Transverse colon (tissue), 4 donors: Measurements from ENCODE around the gene CCL2. TPM values are rescaled to one million over a fixed set of nuclear protein-coding genes. Genes with fewer than 3 reads are reported as not detected.
"Not testable (repeated sequence)": the region's sequence is repeated elsewhere in the genome, so short reads cannot be mapped to it uniquely, and the experiment has no call there.

Experiments used
- DNase-seq: peaks from one replicate; pipeline ENCODE4 v3.0.0-alpha.2; 2019
- H3K27ac ChIP-seq, 4 donors: fragments of 200-600 bp; sonication (generic); 2 replicates each; pipeline ENCODE4 v1.5.1; 2016 to 2018; ENCODE audit warnings: inconsistent platforms in 4 of 4
- H3K27me3 ChIP-seq: fragments of 200-600 bp; sonication (generic); 2 replicates; pipeline ENCODE4 v1.5.1; 2017; ENCODE audit warnings: inconsistent platforms
- H3K36me3 ChIP-seq, 4 donors: fragments of 200-600 bp; sonication (generic); 2 replicates each; pipeline ENCODE4 v1.5.1; 2017 to 2019; ENCODE audit warnings: inconsistent platforms in 4 of 4
- H3K4me1 ChIP-seq, 4 donors: fragments of 200-600 bp; sonication (generic); 2 replicates each; pipeline ENCODE4 v1.5.1; 2017 to 2020; ENCODE audit warnings: inconsistent platforms in 4 of 4
- H3K4me3 ChIP-seq, 4 donors: fragments of 200-600 bp; sonication (generic); 1 replicate in 1 of 4; 2 replicates in 3 of 4; pipeline versions ENCODE4 v1.5.1 to v1.6.1; 2017 to 2019; ENCODE audit warnings: inconsistent platforms in 4 of 4
- H3K9me3 ChIP-seq, 2 donors: fragments of 200-600 bp; sonication (generic); 2 replicates each; pipeline ENCODE4 v1.5.1; 2017 to 2019; ENCODE audit warnings: inconsistent platforms in 2 of 2
- CTCF ChIP-seq, 5 experiments: fragments of 200-600 bp in 3 of 5; fragments of 450-650 bp in 2 of 5; sonication (generic) in 3 of 5; IDR thresholded peaks; 1 replicate in 2 of 5; 2 replicates in 3 of 5; pipeline ENCODE4 v1.5.1; 2016 to 2017; ENCODE audit warnings: antibody characterized with exemption in 5 of 5, inconsistent platforms in 3 of 5, mild to moderate bottlenecking in 2 of 5, moderate library complexity in 1 of 5
- EP300 ChIP-seq: sonication (generic); formaldehyde crosslinking; IDR thresholded peaks from one replicate; pipeline ENCODE4 v1.6.1; 2017; ENCODE audit warnings: antibody characterized with exemption, low read depth
- POLR2A ChIP-seq: fragments of 450-650 bp; IDR thresholded peaks from one replicate; pipeline ENCODE4 v1.6.1; 2016; ENCODE audit warnings: antibody characterized with exemption, mild to moderate bottlenecking, moderate library complexity
- POLR2AphosphoS5 ChIP-seq, 3 donors: sonication (generic); formaldehyde crosslinking; IDR thresholded peaks; one replicate each; pipeline ENCODE4 v1.6.1; 2016; ENCODE audit warnings: antibody characterized with exemption in 3 of 3
- WGBS, 2 donors: methylation state at CpG; one replicate each; pipeline ENCODE4 v1.1.5; 2018; ENCODE audit warnings: low coverage in 1 of 2; 5-methylcytosine and 5-hydroxymethylcytosine counted together
- in situ Hi-C, 4 donors: fragments of 200-750 bp; cut with MboI; loops; one replicate each; pipeline versions ENCODE4 v1.15.0 to v1.15.1; 2017; ENCODE audit warnings: low sequenced_read_pairs in 3 of 4, low pct_ligation_motif_present in 1 of 4, low pct_unique_long_range_greater_than_20kb in 1 of 4
- intact Hi-C: fragments of 100-400 bp; cut with DNase I; formaldehyde crosslinking; loops from one replicate; pipeline ENCODE4 v1.15.1; 2023; ENCODE audit warnings: low total_unique reads
- total RNA-seq, 4 donors: library from RNA; depleted of rRNA; stranded (reverse); fragments of >200 nt; gene quantifications; one replicate each; pipeline ENCODE4 v1.1.0, GENCODE V29; 2016

The CCL2 gene
- total RNA-seq, 4 donors from 2014 or later = 9.1 to 147 (median 77.6) TPM

GRCh38 chr17:34226744-34227034 lies 28.4 kb upstream of the CCL2 start:
- intact Hi-C loops (no loop called here), in situ Hi-C loops (no loop called here)
- no peaks in the 10 kb centered on the region for H3K36me3 ChIP-seq
- no peak overlapping the region for H3K4me3 ChIP-seq
- no peaks in the 10 kb centered on the region for H3K4me1 ChIP-seq
- TF ChIP-seq POLR2A (no peak), EP300 (no peak), CTCF (IDR thresholded peaks at IDR 0.05) (no peak), POLR2AphosphoS5 (IDR thresholded peaks at IDR 0.05) (no peak)
- peaks cover 4% of the 10 kb centered on the region in 2 donors for H3K9me3 ChIP-seq
- no peak for DNase-seq
- no peak overlapping the region for H3K27ac ChIP-seq
- H3K27me3 ChIP-seq = no peaks in the 10 kb centered on the region

GRCh38 chr17:34227293-34227692 lies 27.8 kb upstream of the CCL2 start:
- 83% methylated on average over 2 of the region's 2 CpGs; no CpG with 5 or more reads in 1 of the 2 donors for WGBS, 2 donors
- intact Hi-C loops, in situ Hi-C loops, H3K9me3 ChIP-seq, H3K27ac ChIP-seq, H3K27me3 ChIP-seq, H3K4me1 ChIP-seq, DNase-seq, H3K36me3 ChIP-seq, H3K4me3 ChIP-seq: not testable (repeated sequence)

- H3K9me3 ChIP-seq = peaks cover 4% of the 10 kb centered on the region in 2 donors
- no peak overlapping the region for H3K27ac ChIP-seq
- H3K4me3 ChIP-seq = no peak overlapping the region
- TF ChIP-seq POLR2A (no peak), POLR2AphosphoS5 (IDR thresholded peaks at IDR 0.05) (no peak), EP300 (no peak), CTCF (IDR thresholded peaks at IDR 0.05) (no peak)
- intact Hi-C loops (no loop called here), in situ Hi-C loops (no loop called here)
- H3K4me1 ChIP-seq = no peaks in the 10 kb centered on the region
- WGBS, 2 donors = 69 to 85% methylated on average over 3 of the region's 3 CpGs
- no peak for DNase-seq
- H3K36me3 ChIP-seq = no peaks in the 10 kb centered on the region
- H3K27me3 ChIP-seq = no peaks in the 10 kb centered on the region
Observed at GRCh38 chr17:34227707-34228106, 27.4 kb upstream of the CCL2 start.

GRCh38 chr17:34228781-34229180 lies 26.3 kb upstream of the CCL2 start:
- intact Hi-C loops = no loop called here
- H3K36me3 ChIP-seq = no peaks in the 10 kb centered on the region
- no peak overlapping the region for H3K27ac ChIP-seq
- no peaks in the 10 kb centered on the region for H3K4me1 ChIP-seq
- H3K4me3 ChIP-seq = no peak overlapping the region
- 53 to 81% methylated on average over 2 to 4 of the region's 4 CpGs for WGBS, 2 donors
- peaks cover 4% of the 10 kb centered on the region in 2 donors for H3K9me3 ChIP-seq
- TF ChIP-seq POLR2AphosphoS5 (IDR thresholded peaks at IDR 0.05) (no peak), POLR2A (no peak), CTCF (IDR thresholded peaks at IDR 0.05) (no peak), EP300 (no peak)
- in situ Hi-C loops = no loop called here
- no peaks in the 10 kb centered on the region for H3K27me3 ChIP-seq
- DNase-seq = no peak

- intact Hi-C loops (no loop called here), in situ Hi-C loops (no loop called here)
- Histone ChIP-seq H3K27me3 (no peaks in the 10 kb centered on the region), H3K36me3 (no peaks in the 10 kb centered on the region), H3K4me1 (peaks cover 0 to 10% (median 9%) of the 10 kb centered on the region in 4 donors), H3K9me3 (peaks cover 4% of the 10 kb centered on the region in 2 donors), H3K27ac (no peak overlapping the region), H3K4me3 (no peak overlapping the region)
- TF ChIP-seq POLR2A = no peak
- TF ChIP-seq POLR2AphosphoS5 (IDR thresholded peaks at IDR 0.05) = no peak
- DNase-seq = no peak
- WGBS, 2 donors = 27% methylated on average over 1 of the region's 1 CpG; no CpG with 5 or more reads in 1 of the 2 donors
Observed at GRCh38 chr17:34230342-34230741, 24.7 kb upstream of the CCL2 start.
